ENCODE measurements around the gene DUSP16.
"Not testable (repeated sequence)": the region's sequence is repeated elsewhere in the genome, so short reads cannot be mapped to it uniquely, and the experiment has no call there.

Gene DUSP16, protein sequence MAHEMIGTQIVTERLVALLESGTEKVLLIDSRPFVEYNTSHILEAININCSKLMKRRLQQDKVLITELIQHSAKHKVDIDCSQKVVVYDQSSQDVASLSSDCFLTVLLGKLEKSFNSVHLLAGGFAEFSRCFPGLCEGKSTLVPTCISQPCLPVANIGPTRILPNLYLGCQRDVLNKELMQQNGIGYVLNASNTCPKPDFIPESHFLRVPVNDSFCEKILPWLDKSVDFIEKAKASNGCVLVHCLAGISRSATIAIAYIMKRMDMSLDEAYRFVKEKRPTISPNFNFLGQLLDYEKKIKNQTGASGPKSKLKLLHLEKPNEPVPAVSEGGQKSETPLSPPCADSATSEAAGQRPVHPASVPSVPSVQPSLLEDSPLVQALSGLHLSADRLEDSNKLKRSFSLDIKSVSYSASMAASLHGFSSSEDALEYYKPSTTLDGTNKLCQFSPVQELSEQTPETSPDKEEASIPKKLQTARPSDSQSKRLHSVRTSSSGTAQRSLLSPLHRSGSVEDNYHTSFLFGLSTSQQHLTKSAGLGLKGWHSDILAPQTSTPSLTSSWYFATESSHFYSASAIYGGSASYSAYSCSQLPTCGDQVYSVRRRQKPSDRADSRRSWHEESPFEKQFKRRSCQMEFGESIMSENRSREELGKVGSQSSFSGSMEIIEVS

GRCh38 chr12:12562585-12563261 lies at the start of gene DUSP16:
DUSP16 (minus strand) TSS chr12:12562863; CDS start chr12:12521098, 41,765 bp downstream.
- DNase-seq, result peak in 55 of 56 donors; percentile 29 to 95 (median 87)

- DNase-seq, result peak in 7 of 56 donors; percentile 25 to 79 (median 40)
Observed at GRCh38 chr12:12612358-12612757, 49.7 kb upstream of the DUSP16 start.

- DNase-seq, result peak; percentile 13 to 96 (median 89)
Observed at GRCh38 chr12:12611512-12612306, 49.0 kb upstream of the DUSP16 start, which contains the start of gene CREBL2. CREBL2 (plus strand) TSS chr12:12611876; CDS start chr12:12612173, 297 bp downstream.

DNA sequence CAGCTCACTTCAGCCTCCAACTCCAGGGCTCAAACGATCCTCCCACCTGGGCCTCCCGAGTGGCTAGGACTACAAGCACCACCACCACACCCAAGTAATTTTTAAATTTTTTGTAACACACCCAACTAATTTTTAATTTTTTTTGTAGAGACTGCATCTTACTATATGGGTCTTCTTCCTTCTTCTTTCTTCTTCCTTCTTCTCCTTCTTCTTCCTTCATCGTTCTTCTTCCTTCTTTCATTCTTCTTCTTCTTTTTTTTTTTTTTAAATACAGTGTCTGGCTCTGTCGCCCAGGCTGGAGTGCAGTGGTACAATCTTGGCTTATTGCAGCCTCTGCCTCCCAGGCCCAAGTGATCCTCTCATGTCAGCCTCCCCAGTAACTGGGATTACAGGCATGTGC lies 48.0 kb upstream of the DUSP16 start:
- no peak for DNase-seq

DNA sequence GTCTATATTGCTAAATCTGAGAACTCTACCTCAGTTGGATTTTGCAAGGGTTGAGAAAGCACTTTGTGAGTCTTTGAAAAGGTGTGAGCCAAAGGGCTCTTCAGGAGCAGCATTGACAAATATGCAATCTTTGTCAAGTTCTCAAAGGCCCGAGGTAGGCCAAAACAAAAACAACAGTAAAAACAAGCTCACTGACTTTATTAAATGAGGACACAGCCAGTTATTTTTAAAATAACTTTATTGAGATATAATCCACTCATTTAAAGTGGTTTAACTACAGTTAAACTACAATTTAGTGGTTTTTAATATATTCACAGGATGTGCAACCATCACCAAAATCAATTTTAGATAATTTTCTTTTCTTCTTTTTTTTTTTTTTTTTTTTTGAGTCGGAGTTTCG lies 47.0 kb upstream of the DUSP16 start:
- no peak for DNase-seq

DNA sequence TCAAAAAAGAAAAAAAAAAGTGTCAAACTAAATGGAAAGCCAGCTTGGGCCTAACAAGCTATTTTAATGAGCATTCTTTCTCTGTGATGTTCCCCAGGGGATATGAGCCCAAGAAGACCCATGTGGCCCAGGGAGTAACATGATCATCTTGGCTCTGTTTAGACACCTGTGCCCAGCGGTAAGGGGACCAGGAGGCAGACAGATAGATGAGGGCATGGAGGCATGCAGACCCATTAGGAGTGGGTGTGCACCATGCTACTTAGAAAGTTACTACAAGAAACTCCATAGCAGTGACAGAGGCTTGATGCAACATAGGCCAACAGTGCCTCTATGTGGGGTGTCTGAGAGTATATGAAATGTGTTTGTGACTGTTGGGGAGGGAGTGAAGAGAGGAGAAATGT lies 45.9 kb upstream of the DUSP16 start:
- peak in 1 of 56 donors; percentile 10 for DNase-seq

- no peak for DNase-seq
Observed at GRCh38 chr12:12606781-12607589, 44.3 kb upstream of the DUSP16 start.

DNA sequence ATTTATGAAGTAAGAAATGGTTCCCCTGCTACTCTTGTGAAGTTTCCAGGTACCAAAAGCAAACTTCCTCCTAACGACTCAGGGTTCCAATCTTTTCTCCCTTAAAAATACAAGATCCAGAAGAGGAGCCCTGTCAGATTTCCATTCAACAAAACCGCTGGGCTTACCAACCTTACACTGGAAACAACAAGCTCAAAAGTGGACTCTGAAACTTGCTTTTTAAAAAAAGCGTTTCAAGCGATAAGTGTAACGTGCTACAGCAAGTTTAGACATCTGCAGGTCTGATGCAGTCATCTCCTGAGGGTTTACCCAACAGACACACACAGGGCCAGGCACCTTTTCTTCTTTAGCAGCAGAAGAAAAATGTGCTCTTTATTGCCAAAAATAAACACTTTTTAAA lies 42.1 kb upstream of the DUSP16 start:
- no peak for DNase-seq

DNA sequence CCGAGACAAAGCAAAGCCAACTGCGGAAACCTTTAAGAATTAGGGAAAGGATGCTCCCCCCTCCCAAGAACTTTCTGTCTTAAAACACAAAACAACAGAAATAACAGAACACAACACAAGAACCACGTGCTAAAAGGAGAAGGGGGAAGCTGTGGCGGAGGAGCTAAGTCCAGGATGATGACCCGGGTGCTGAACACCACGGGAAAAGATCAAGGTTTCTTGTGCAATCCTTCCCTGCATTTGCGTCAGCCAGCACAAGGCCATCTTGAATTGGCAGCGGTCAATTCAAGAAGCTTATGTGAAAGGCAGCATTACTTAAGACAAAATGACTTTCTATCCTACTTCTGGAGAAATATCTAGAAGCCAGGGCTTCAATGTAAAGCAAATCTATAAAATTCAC lies 38.0 kb upstream of the DUSP16 start:
- peak in 11 of 56 donors; percentile 5 to 48 (median 12) for DNase-seq

GRCh38 chr12:12599750-12600643 lies 37.3 kb upstream of the DUSP16 start:
- no peak for DNase-seq

DNA sequence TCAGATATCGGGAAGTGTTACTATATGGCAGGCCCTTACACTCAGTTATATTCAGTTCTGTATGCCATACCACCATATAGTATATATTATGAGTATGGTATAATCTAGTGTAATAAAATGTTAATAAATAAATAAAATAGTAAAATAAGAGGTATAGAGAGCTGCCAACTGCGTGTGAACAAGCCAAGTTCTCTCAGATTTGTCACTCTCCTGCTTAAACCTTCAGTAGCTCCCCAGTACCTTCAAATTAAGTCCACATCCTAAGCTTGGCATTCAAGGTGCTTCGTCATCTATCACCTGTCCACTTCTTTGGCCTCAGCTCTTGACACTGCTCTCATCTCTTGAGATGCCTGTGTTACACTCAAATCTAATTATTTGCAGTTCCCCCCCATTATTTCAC lies 36.2 kb upstream of the DUSP16 start:
- no peak for DNase-seq

- not testable (repeated sequence) for DNase-seq
Observed at GRCh38 chr12:12596598-12596997, 33.9 kb upstream of the DUSP16 start.

DNA sequence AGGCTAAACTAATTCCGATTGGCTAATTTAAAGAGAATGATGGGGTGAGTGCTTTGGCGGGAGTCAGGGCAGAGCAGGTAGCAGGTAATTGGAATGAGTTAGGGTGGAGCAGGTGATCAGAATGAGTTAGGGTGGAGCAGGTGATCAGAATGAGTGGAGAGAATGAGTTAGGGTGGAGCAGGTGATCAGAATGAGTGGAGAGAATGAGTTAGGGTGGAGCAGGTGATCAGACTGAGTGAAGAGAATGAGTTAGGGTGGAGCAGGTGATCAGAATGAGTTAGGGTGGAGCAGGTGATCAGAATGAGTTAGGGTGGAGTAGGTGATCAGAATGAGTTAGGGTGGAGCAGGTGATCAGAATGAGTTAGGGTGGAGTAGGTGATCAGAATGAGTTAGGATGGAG lies 33.3 kb upstream of the DUSP16 start:
- not testable (repeated sequence) for DNase-seq

GRCh38 chr12:12592930-12593329 lies 30.3 kb upstream of the DUSP16 start:
- DNase-seq, result no peak

- no peak for DNase-seq
Observed at GRCh38 chr12:12590961-12591360, 28.3 kb upstream of the DUSP16 start.

- not testable (repeated sequence) for DNase-seq
Observed at GRCh38 chr12:12588436-12588835, 25.8 kb upstream of the DUSP16 start.

GRCh38 chr12:12587878-12588277 lies 25.2 kb upstream of the DUSP16 start:
- DNase-seq, result no peak

DNA sequence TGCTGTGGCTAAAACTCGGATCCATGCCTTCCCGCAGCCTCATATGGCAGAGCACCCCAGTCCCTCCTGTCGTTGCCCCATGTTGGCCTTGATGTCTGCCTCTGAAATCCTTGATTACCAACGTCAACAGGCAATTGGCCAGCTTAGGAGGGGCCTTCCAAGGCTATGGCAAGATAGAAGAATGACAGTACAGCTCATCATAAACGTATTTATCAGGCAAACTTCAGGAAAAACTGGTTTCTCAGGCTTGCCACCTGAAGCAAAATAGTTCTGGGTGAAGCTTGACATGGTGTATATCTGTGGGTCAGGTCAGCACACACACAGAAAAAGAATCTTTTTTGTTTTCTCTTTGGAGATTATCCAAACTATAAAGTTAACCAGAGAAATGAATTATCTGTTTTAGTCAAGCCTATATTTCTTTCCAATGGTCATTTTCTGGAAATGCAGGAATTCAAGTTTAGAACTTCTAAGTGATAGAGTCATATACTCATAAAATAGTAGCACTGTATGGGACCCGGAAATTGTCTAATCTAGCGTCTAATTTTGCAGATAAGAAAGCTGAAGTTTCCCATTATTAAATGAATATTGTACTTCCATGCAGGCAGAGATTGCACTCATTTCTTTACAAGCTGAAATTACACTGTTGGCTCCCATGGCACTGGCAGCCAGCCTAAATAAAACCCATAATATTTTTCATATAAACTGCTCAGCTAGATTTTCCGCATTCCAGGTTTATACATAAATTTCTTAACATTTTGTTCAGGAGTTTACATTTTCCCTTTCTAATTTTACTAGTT lies 24.4 kb upstream of the DUSP16 start:
- DNase-seq, result no peak

All from amygdala (tissue), 56 donors.